Mucosa of descending colon (tissue), 3 donors: ENCODE measurements around the gene DLK1. TPM values are rescaled to one million over a fixed set of nuclear protein-coding genes. Genes with fewer than 3 reads are reported as not detected.

ENCODE experiments used
- ATAC-seq: fragments of 200-7000 bp; cut with Tn5 transposase; one replicate; pipeline ENCODE4 v1.9.1; 2020; ENCODE audit warnings: mild to moderate bottlenecking, moderate library complexity
- DNase-seq, 3 donors: peaks; one replicate each; pipeline ENCODE4 v3.0.0-alpha.2; 2020
- H3K36me3 ChIP-seq: fragments of 200-600 bp; one replicate; pipeline ENCODE4 v1.8.0; 2021; ENCODE audit warnings: low read depth, mild to moderate bottlenecking
- H3K4me1 ChIP-seq: fragments of 200-600 bp; one replicate; pipeline ENCODE4 v1.8.0; 2021; ENCODE audit warnings: low read depth, mild to moderate bottlenecking
- H3K4me3 ChIP-seq: fragments of 200-600 bp; one replicate; pipeline ENCODE4 v1.8.0; 2021; ENCODE audit warnings: mild to moderate bottlenecking
- H3K9me3 ChIP-seq: fragments of 200-600 bp; one replicate; pipeline ENCODE4 v1.8.0; 2021; ENCODE audit warnings: mild to moderate bottlenecking
- intact Hi-C, 2 donors: fragments of 100-400 bp; cut with DNase I in 1 of 2; cut with micrococcal nuclease in 1 of 2; formaldehyde crosslinking; loops; one replicate each; pipeline versions ENCODE4 v1.11.0 to v1.11.1; 2022; cut with DNase I, micrococcal nuclease
- total RNA-seq, 3 donors: library from RNA; stranded (reverse); fragmentation: NEBNext Ultra II Directional in 2 of 3; extraction: Animal tissue kit (Norgen Biotek cat#: 25700) in 2 of 3; gene quantifications; one replicate each; pipeline versions ENCODE4 v1.2.1 to v1.2.4, GENCODE V29; 2021 to 2023
- TF ChIP-seq, protein P1 (sequence below): fragments of 200-600 bp; IDR thresholded peaks from one replicate; pipeline ENCODE4 v1.8.0; 2022; ENCODE audit warnings: antibody characterized with exemption, mild to moderate bottlenecking
- donor health status: DM: no; HTN: no; CAD: no; lungs with moderate emphysema.
- donor health status: DM: no; HTN: no; CAD: no.
- donor health status: DM: no; HTN: yes; CAD: no.

The DLK1 gene
- total RNA-seq, 3 donors from 2014 or later = 1.9 TPM; not detected in 2

DNA sequence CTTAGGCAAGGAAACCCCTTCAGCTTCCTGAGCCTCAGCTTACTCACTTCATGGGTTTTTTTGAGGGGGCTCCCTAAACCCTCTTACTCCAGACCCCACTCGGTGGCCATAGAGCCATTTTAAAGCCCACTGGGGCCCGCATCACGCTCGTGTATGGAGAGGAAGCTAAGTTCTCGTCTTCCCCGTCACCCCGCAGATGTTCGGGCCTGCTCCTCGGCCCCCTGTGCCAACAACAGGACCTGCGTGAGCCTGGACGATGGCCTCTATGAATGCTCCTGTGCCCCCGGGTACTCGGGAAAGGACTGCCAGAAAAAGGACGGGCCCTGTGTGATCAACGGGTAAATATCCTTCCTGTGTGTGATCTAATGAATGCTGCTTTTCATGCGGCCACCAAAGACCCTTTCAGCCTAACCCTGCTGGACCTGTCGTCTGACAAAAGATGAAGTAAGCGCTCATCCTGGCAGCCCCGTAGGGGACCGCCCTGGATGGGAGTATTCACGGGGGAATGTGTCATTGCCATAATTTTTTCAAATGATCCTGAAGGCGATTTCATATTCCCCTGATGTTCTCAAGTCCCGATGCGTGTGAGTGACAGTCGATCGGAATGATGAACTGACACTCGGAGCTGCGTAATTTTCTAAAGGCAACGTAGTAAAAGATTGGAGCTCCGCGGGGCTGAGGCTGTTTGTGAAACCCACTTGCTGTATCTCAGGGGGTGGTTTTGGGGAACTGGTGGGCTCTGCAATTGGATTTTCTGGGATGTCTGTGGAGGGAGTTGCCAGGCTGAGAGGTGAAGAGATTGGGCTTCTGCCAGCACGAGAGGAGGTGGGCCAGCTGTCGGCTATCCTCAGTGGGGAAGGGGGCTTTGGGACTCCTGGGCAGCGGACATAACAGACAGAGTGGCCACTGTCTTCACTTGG is 5.4 kb downstream of the DLK1 start:
- TF ChIP-seq, protein P1, sequence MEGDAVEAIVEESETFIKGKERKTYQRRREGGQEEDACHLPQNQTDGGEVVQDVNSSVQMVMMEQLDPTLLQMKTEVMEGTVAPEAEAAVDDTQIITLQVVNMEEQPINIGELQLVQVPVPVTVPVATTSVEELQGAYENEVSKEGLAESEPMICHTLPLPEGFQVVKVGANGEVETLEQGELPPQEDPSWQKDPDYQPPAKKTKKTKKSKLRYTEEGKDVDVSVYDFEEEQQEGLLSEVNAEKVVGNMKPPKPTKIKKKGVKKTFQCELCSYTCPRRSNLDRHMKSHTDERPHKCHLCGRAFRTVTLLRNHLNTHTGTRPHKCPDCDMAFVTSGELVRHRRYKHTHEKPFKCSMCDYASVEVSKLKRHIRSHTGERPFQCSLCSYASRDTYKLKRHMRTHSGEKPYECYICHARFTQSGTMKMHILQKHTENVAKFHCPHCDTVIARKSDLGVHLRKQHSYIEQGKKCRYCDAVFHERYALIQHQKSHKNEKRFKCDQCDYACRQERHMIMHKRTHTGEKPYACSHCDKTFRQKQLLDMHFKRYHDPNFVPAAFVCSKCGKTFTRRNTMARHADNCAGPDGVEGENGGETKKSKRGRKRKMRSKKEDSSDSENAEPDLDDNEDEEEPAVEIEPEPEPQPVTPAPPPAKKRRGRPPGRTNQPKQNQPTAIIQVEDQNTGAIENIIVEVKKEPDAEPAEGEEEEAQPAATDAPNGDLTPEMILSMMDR = no peak
- no peak overlapping the region for H3K4me3 ChIP-seq
- H3K36me3 ChIP-seq = no peaks in the 10 kb centered on the region
- ATAC-seq (no peak), DNase-seq (no peak)
- no peaks in the 10 kb centered on the region for H3K9me3 ChIP-seq
- H3K4me1 ChIP-seq = no peaks in the 10 kb centered on the region
- intact Hi-C loops = no loop called here

DNA sequence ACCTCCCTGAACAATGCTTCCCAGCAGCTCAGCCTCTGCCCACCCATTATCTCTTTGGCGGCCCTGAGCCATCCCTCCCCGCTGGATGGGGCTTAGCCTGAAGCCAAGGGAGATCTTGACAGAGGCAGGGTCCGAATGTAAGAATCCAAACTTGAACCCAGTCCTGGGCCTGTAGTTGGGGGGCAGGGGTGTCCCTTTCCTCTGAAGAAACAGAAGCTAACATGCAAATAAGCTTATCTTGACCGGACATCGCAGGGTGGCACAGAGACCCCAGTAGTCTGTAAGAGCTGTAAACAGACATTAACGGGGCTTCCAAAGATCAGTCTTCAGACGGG is 6.0 kb downstream of the DLK1 start:
- no peak for DNase-seq
- Histone ChIP-seq H3K4me1 (no peaks in the 10 kb centered on the region), H3K9me3 (no peaks in the 10 kb centered on the region), H3K4me3 (no peak overlapping the region), H3K36me3 (no peaks in the 10 kb centered on the region)
- TF ChIP-seq, protein P1 = no peak
- intact Hi-C loops = no loop called here
- no peak for ATAC-seq

DNA sequence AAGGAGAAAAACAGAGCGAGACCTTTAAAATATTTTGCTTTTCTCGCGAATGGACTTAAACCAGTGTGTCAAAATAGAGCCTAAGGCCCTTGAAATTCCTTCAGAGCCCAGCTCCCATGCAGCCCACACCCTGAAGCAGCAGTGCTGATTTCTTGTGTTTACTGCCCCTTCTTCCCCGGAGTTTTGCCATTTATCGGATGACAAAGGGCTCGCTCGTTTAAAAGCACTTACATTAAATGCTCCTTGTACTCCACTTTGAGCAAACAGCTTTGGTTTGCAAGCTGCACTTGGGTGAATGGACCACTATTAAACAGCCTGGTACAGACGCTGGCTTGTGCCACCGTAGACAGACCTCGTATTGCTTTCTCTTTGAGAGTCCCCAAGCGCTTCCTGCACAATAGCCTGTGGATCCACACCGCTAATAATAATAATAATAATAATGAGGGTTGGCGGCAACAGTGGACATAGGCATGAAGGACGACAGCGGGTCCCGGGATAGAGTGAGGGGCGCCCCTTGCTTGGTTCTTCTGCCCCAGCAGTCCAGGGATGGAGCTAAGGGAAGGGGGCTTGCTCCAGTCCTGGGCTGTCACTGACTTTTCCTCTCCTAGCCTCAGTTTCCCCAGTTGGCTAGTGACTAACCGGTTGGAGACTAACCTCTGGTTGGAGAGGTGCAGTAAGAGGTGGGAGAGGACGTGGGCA is 6.6 kb downstream of the DLK1 start:
- no peaks in the 10 kb centered on the region for H3K36me3 ChIP-seq
- no peaks in the 10 kb centered on the region for H3K4me1 ChIP-seq
- no peak for ATAC-seq
- intact Hi-C loops = no loop called here
- no peak overlapping the region for H3K4me3 ChIP-seq
- DNase-seq = no peak
- no peaks in the 10 kb centered on the region for H3K9me3 ChIP-seq
- TF ChIP-seq, protein P1 = no peak

DNA sequence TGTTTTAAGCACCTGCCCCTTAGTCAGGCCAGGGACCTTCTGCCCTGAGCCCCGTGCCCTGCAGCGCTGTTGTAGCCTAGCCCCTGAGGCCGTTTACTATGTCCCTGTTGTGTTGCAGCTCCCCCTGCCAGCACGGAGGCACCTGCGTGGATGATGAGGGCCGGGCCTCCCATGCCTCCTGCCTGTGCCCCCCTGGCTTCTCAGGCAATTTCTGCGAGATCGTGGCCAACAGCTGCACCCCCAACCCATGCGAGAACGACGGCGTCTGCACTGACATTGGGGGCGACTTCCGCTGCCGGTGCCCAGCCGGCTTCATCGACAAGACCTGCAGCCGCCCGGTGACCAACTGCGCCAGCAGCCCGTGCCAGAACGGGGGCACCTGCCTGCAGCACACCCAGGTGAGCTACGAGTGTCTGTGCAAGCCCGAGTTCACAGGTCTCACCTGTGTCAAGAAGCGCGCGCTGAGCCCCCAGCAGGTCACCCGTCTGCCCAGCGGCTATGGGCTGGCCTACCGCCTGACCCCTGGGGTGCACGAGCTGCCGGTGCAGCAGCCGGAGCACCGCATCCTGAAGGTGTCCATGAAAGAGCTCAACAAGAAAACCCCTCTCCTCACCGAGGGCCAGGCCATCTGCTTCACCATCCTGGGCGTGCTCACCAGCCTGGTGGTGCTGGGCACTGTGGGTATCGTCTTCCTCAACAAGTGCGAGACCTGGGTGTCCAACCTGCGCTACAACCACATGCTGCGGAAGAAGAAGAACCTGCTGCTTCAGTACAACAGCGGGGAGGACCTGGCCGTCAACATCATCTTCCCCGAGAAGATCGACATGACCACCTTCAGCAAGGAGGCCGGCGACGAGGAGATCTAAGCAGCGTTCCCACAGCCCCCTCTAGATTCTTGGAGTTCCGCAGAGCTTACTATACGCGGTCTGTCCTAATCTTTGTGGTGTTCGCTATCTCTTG is 7.6 kb downstream of the DLK1 start:
- Histone ChIP-seq H3K4me1 (no peaks in the 10 kb centered on the region), H3K9me3 (no peaks in the 10 kb centered on the region), H3K36me3 (no peaks in the 10 kb centered on the region), H3K4me3 (no peak overlapping the region)
- TF ChIP-seq, protein P1 = no peak
- DNase-seq = no peak
- intact Hi-C loops = no loop called here
- no peak for ATAC-seq

DNA sequence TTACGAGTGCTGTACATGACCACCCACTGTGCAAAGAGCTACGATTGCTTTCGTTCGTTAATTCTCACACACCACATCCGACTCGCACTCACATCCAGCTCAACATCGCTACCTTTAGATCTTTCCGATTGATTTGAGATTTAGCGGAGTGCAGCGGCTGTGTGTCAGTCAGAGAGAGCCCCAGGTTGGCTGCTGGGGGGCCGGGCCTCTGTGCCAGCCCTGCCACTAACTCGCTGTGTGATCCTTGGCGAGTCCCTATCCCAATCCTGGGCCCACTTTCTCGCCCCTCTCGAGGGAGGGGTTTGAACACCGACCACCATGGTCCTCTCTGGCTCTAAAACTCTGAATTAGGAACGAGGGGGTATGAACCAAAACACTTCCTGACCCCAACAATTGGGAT is 8.6 kb downstream of the DLK1 start:
- H3K36me3 ChIP-seq = no peaks in the 10 kb centered on the region
- DNase-seq = no peak
- ATAC-seq = no peak
- H3K4me3 ChIP-seq = no peak overlapping the region
- intact Hi-C loops = no loop called here
- no peaks in the 10 kb centered on the region for H3K4me1 ChIP-seq
- H3K9me3 ChIP-seq = no peaks in the 10 kb centered on the region
- TF ChIP-seq, protein P1 = no peak
